ENCODE data around the gene SERPINA12.
"Not testable (repeated sequence)": the region's sequence is repeated elsewhere in the genome, so short reads cannot be mapped to it uniquely, and the experiment has no call there.

The SERPINA12 gene

DNA sequence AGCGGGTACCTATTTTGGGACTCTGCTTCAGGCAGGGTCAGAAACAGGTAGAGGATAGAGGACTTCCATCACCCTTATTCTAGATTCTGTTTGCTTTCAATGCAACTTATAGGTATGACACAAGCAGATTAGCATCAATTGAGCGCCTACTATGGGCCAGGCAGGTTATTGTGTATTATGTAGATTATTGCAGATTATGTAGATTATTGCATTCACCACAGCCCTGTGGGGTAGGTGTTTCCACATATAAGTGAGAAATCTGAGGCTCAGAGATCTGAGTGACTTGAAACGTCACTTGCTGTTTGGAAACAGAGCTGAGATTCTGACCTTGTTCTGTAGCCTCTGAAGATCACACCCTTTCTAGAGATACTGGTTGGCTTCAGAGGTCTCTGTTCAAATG lies 26.2 kb upstream of the SERPINA12 start:
- no peak for DNase-seq

DNA sequence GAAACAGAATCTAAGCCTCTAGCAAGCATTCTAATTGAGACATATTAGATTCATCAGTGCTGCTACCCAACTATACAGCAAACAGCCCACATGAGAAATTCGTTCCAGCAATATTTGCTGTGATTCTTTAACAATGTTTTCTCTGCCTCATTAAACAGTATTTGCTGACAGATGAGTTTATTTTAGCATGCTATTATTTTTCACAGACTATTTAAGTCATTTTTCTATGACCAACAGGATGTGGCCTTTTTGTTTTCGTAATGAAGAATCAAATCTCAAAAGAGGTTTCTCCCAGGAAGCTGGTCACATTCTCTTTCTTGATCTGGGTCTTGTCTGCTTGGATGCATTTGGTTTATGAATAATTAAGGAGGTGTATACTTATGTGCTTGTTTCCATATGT lies 23.2 kb upstream of the SERPINA12 start:
- no peak for DNase-seq

DNA sequence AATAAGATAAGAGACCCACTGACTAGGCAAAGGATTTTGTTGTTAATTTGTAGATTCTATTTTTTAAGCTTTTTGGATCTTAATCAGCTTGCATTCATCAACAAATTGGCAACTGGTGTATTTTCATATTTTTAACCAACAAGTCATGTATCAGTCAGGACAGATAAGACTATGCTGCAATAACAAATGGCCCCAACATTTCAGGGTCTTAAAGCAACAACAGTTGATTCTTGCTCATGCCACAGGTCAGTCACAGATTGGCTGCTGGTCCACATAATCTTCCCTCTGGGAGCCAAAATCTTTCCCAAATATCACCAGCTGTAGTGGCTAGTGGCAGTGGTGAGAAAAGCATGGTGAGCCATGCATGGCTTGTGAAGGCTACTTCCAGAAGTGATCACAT lies 21.9 kb upstream of the SERPINA12 start:
- DNase-seq, result no peak

DNA sequence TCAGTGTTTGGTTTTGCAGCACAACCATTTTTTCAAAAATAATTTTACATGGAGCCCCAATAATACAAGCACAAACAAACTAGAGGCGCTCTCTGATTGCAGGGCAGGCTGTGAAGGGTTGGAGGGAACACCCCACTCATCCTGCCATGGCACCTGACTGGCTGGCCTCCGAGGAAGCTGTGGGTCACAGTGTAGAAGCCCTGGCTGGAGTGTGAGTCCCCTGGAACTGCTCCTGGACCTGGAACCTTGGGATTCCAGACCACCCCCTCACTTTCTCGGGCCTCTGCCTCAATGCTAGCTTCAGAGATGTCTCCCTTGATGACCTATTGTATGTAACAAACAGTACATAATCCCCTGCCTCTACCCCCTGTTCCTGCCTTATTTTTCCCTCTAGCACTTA lies 14.8 kb upstream of the SERPINA12 start:
- DNase-seq, result no peak

DNA sequence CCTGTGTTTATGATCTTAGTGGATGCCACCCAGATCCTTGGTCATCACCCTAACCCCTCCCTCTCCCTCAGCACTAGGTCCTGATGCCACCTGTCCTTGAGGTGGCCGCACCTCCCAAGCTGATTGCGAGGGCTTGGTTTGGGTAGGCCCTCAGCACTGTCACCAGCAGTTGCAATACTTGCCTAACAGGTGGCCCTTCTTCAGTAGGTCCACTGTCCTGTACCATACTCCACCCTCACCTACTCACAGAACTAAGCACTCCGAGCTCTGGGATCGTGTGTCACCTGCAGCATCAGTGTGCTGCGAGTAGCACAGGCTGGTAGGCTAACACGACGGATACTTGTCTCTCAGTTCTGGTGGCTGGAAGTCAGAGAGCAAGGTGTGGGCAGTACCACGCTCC lies 14.0 kb upstream of the SERPINA12 start:
- DNase-seq, result no peak

DNA sequence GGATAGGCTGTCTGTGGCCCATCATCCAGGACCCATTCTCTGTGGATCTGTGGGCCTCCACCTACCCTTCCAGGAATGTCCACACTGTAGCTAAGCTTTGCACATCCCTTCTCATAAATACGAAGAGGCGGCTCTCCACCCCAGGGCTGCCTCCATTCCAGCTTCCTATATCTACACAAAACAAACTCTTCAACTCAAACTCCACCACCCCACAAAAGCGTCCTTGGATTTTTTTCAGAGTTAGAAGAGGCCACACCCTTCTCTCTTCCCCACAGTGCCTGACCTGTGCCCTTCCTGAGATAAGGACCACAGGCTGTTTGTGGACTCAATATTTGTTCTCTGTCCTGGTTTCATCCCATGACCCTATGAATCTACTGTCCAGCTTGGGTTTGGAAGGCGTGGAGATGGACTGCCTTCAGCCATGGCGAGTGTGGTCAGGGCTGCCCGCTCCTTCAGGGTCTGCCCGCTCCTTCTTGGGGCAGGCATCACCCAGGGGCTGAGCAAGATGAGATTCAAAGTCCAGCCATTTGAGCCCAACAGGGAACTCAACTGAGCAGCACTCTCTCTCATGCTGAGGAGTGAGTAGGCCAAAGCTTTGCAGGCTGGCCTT lies 13.0 kb upstream of the SERPINA12 start:
- DNase-seq, result no peak

DNA sequence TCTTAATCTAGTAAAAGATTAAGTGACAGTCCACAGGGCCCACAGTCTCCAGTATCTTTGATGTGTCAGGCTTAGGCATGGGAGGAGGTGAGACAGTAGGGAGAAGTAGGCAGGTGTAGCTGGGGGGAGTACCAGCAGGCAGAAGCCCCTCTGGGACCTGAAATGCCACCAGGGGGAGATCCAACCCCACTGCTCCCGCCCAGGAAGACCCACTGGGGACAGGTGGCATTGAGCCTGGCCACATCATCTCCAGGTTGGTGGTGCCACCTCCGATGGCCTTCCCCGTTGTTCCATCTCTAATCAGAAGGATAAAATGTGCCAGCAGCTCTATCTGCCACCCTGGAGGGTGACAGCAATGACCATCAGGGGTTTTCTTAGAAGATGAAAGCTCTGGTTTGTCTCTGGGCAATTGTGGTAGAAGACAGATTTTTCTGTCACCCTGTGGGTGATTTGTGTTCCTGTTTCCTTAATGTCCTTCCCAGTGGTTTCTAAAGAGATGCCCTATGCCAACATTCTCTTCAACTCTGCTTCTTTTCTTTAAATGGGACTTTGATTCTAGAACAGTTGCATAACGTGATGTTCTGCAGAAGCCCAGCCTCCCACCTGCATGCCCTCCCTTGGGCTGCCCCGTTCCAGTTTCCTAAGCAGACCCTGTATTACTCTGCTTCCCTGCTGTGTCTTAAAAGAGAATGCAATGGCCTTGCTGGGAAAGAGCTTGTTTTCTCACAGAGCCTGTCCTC lies 12.3 kb upstream of the SERPINA12 start:
- DNase-seq, result no peak

DNA sequence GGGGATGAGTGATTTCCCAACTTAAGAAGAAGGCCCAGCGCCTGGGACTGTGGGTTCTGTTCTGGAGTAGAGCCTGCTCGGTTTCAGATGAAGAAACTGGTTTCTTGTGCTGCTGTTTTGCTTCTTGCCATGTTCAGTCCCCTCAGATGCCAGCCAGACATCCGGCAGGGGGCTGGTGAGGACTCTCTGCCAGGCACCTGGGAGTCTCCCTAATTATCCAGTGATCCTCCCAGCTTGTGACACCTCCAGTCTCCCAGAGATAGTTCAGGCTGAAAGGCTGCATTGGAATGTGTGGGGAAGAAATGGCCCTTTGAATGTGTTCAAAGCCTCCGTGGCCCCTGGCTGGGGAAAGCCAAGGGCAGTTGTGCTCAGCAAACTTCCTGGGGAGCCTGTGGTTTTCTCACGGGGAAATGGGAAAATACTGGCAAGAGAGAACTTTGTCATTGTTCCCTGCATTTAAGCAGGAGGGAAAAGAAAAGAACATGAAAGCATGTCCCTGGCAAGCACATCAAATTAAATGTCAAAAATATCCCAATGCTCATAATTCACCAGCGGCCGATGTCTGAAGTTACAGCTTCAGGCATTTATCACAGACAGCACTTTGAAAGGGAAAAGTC lies 8.5 kb upstream of the SERPINA12 start:
- no peak for DNase-seq

DNA sequence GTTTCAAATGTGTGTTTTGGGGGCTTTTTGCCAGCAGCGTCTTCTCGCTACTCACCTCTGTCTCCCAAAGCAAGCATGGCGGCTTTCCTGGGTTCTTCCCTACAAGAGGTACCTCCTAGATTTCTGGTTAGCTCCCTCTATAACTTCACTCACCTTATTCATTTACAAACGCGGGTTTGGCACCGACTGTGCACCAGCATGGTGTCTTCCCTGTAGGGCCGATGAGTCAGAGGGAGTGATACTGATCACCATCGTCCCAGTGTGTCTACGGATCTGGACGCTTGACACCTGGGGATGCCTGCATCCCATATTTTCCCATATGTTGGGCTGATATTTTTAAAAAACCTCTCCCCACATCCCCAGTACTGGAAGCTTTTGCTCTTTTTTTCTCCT lies 8.0 kb upstream of the SERPINA12 start:
- no peak for DNase-seq

DNA sequence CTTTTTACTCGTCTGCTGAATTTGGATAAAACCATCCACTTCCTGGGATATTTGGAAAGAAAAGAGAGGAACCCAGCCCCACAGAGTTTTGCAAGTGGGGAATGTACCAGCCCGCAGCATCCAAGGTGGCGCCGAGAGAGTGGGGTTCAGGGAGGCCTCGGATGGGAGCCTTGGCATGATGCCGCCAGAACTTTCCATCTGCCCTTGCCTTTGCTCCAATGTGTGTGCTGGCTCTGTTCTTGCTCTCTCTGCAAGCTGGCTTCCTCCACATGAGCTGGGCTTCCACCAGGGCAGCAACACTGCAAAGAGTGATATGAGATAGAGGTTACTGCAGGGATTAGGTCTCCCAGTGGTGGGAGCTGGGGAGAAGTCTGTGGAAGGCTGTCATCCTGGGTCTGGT lies 6.6 kb upstream of the SERPINA12 start:
- no peak for DNase-seq

DNA sequence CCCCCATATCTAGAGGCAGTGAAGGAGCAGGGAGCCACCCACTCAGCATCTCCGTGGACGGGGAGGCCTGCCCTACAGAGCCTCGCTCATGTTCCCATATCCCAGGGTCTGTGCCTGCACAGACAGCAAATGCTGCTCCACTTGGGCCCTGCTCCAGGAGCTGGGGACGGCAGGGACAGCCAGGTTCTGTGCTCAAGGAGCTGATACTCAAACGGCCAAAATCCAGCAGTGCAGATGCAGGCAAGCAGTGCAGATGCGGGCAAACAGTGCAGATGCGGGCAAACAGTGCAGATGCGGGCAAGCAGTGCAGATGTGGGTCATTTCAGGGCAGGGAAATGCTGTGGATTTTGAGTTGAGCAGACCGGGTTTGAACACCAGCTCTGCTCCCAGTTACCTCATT lies 6.2 kb upstream of the SERPINA12 start:
- no peak for DNase-seq

DNA sequence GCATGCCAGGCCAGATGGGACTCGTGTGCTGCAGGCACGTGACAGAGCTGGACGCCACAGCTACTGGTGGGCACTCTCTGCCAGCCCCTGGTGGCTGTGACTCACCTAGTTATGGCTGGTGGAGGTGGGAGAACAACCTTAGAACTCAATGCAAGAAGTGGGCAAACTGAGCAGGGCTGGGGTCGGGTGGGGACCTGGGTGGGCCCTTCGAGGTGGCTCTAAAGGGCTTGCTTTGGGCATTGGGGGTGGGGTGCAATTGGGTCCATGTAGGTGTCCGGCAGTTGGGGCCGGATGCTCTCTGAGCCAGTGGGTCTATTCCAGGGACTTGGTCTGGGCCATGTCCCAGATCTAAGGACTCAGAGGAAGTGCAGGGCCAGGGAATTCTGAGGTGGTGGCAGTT lies 5.1 kb upstream of the SERPINA12 start:
- no peak for DNase-seq

DNA sequence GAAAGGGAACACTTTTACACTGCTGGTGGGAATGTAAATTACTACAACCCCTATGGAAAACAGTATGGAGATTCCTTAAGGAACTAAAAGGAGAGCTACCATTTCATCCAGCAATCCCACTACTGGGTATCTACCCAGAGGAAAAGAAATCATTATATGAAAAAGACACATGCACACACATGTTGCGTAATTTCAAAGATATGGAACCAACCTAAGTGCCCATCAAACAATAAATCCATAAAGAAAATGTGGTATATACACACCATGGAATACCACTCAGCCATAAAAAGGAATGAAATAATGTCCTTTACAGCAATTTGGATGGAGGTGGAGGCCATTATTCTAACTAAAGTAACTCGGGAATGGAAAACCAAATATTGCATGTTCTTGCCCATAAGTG lies 1.2 kb upstream of the SERPINA12 start:
- not testable (repeated sequence) for DNase-seq

DNA sequence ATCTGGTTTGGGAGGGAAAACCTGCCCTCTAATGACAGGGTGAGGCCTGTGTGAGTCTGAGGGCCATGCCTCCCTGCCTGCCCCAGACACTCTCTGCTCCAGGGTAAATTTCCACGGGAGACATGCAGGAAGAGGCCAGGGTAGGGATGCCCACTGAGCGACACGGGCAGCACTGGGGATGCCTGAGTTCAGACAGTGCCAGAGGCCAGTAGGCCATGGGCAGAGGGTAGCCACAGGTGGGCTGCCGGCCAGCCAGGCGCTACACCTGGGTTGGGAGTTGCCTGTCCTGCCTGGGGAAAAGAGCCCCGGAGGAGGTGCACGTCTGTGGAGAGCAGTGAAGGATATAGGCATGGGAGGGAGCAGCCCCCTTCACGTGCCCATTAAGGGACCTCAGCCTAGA lies 3.6 kb downstream of the SERPINA12 start:
- DNase-seq, result no peak

DNA sequence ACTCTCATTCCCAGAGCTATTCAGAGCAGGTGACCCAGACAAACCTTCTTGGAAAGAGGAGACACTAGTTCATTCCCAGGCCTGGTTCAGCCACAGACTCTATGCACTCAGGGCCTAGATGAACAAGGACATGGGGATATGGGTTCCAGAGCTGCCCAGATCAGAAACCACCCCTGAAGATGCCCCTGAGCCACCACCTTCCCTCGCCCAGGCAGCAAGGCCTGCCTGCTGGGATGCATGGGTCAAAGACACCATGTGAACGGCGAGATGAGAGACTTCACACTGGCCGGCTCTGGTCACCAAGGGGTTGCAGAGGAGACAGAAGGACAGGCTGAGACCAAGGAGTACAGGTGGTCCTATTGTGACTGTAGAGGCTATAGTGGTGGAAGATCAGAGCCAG lies 4.1 kb downstream of the SERPINA12 start:
- no peak for DNase-seq

DNA sequence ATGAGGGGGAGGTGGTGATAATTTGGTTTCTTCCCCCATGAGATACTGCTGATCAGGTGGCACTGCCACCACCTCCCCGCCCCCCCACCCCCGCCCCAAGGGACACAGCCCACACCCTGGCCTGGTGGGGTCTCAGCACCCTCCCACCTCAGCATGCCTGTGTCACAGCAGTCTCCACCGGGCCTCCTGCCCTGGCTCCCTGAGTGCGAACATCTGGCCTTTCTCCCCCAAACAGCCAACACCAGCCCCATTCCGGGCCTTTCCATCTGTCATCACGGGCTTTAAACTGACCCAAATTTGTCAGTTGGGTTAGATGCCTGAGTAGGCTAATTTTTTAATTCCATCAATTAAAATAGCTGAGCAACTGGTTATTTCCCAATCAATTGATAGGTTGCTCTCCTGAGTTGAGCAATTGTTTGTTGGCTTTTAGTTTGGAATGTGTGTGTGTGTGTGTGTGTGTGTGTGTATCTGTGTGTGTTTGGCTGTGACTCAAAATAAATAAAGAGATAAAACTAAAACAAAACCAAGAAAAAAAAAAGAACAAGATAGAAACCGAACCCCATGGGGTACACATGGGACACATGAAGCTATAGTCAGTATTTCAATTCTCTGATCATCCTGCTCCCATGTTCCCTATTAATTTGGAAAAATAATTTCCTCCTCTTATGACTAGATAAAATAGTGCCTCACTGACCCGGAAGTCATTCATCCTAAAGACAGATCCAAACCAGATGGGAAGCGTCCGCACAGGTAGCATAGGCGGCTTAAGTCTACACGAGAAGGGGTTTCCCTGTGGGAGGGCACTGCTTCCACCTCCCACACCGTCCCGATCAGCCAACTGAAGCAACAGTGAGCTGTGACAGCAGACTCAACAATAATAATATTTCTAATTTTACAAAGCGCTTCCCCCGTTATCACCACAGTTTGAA lies 7.4 kb downstream of the SERPINA12 start:
- DNase-seq, result no peak

DNA sequence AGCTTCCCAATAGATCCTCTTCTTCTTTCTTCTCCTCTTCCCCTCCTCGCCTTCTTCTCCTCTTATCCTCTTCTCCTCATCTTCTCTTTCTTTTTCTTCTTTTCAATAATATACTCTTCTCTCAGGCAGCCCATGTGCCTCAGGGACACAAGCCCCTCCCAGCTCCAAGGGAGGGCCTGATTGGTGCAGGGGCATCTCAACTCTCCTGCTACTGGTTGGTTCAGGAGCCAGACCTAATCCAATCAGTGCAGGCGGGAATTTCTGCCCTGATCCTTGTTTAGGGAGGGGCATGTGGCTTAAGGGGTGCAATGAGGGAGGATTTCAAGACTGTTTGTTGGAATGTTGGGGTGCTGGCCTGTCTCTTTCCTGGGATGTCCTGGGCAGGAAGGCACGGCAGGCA lies 9.0 kb downstream of the SERPINA12 start:
- DNase-seq, result no peak

DNA sequence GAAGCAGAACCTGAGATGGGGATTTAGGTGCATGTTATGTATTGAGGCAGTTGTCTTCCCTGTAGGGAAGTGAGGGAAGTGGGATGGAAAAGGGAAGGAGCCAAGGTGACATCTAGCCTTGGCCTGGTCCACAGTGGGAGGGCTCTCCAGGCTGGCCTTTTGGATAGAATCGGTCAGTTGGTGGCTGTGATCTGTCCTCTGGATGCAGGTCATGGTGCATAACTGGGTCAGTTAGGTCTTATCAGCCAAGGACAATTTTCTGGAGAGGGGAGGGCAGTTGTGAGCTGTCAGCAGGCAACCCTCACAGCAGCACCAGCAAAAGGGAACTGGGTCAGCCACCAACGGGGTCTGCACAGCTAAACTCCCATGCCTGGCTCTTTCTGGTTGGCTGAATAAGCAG lies 9.6 kb downstream of the SERPINA12 start:
- DNase-seq, result no peak

DNA sequence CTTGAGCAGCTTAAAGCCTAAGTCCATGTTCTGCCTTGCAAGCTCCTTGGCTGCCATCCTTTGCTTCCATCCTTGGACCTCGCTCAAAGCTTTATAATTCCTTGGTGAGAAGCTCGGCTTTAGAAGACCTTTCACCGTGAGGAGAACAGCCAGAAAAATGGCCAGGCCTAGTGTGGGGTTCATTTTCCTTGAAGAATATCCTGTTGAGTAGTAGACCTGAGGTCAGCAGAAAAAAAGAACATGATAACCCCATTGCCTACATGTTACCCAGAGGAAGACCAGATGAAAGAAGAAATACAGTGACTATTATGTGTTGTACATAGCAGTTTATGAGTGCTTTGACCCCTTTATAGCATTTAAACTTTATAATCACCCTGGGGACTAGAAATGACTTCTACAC lies 11.1 kb downstream of the SERPINA12 start:
- DNase-seq, result no peak

DNA sequence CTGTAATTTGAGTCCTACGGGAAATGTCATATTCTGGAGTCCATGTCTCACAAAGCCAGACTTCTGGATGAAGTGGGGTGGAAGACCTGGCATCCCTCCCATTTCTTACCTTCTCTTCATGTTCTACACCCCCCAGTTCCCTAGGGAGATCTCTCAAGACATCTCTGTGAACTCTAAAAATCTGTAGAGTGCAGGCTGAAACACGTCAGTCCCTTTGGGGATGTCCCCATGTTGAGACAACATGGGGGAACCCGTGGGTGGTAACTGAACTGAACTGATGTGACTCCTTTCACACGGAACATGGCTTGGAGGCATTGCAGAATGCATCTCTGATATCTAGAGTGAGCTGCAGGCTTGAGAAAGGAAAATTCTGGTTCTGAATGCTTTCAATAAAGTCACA lies 15.2 kb downstream of the SERPINA12 start:
- DNase-seq, result no peak

DNA sequence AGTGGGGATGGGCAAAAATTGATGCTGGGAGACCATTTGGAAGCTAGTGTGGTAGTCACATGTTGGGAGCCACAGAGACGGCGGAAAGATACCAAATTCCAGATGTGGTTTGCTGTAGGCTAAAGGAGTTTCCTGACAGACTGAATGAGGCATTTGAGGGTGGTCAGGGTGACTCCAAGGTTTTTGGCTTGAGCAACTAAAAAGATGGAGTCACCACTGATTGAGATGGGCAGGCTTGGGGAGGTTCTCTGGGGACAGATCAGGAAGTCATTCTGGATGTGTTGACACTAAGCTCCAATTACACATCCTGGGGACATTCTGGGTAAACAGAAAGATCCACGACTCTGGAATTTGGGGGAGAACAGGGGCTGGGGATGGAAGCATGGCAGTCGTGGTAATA lies 17.8 kb downstream of the SERPINA12 start:
- no peak for DNase-seq

DNA sequence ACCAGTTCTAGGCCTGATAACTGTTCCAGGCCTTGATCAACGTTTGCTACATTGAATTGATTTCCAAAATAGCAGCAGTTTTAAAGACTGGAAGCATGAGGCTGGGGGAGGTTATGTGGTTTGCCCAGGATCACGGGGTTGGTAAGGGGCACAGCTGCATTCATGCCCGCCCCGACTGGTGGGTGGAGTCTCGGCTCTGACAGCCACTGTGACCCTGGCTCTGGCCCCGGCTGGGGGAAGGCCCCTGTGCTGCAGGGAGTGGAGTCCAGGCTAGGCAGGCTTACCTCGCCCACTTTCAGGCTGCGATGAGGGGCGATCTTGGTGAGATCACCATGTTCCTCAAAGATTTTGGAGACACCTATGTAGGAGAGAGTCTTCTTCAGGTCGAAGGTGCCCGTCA lies 19.9 kb downstream of the SERPINA12 start:
- DNase-seq, result no peak

DNA sequence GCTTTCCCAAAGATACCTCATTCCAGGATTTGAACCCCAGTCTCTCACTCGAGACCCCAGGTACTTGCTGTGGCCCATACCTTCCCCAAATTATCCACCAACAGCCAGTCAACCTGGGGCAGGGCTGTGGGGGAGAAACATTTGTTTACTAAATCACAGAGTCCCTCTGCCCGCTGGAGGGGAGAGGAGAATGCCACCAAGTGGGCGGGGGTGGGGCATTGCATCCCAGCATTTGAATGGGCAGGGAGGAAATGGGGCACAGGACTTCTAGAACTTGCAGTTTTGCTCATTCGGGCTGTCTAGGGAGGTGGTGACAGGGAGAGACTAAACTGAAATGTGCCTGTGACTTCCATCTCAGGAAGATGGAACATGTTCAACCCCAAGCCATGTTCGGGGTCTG lies 22.4 kb downstream of the SERPINA12 start:
- DNase-seq, result no peak

Measured in hematopoietic multipotent progenitor cell treated with erythropoietin and hydrocortisone succinate and interleukin-3 and kit ligand, for 4 days (in vitro differentiated cells).